Suprapubic skin (tissue), 4 donors: Measurements from ENCODE around the gene GUCA2A. TPM values are rescaled to one million over a fixed set of nuclear protein-coding genes. Genes with fewer than 3 reads are reported as not detected.

Source experiments
- DNase-seq, 2 donors: peaks; one replicate each; pipeline ENCODE4 v3.0.0-alpha.2; 2019; ENCODE audit warnings: low spot score in 2 of 2
- H3K27ac ChIP-seq: fragments of 200-600 bp; sonication (generic); one replicate; pipeline ENCODE4 v1.5.1; 2019
- H3K27me3 ChIP-seq: fragments of 200-600 bp; sonication (generic); one replicate; pipeline ENCODE4 v1.5.1; 2019
- H3K36me3 ChIP-seq: fragments of 200-600 bp; sonication (generic); one replicate; pipeline ENCODE4 v1.5.1; 2019
- H3K4me1 ChIP-seq: fragments of 200-600 bp; sonication (generic); one replicate; pipeline ENCODE4 v1.5.1; 2019
- H3K4me3 ChIP-seq: fragments of 200-600 bp; sonication (generic); one replicate; pipeline ENCODE4 v1.5.1; 2019; ENCODE audit warnings: mild to moderate bottlenecking
- H3K9me3 ChIP-seq: fragments of 200-600 bp; sonication (generic); one replicate; pipeline ENCODE4 v1.5.1; 2019
- EP300 ChIP-seq: sonication (generic); formaldehyde crosslinking; IDR thresholded peaks from one replicate; pipeline ENCODE4 v1.6.1; 2017; ENCODE audit warnings: antibody characterized with exemption
- POLR2A ChIP-seq, 2 donors: fragments of 450-650 bp; IDR thresholded peaks; one replicate each; pipeline ENCODE4 v1.6.1; 2017; ENCODE audit warnings: antibody characterized with exemption in 2 of 2, mild to moderate bottlenecking in 2 of 2, moderate library complexity in 2 of 2
- POLR2AphosphoS5 ChIP-seq, 3 donors: sonication (generic); formaldehyde crosslinking; IDR thresholded peaks; one replicate each; pipeline ENCODE4 v1.6.1; 2017; ENCODE audit warnings: antibody characterized with exemption in 3 of 3
- WGBS: methylation state at CpG from one replicate; pipeline ENCODE4 v1.1.5; 2018; 5-methylcytosine and 5-hydroxymethylcytosine counted together
- total RNA-seq, 4 donors: library from RNA; depleted of rRNA; stranded (reverse); fragments of >200 nt; gene quantifications; one replicate each; pipeline ENCODE4 v1.1.0, GENCODE V29; 2016
- TF ChIP-seq, protein P1 (sequence below), 2 donors: fragments of 200-600 bp in 1 of 2; fragments of 450-650 bp in 1 of 2; sonication (generic) in 1 of 2; IDR thresholded peaks; one replicate each; pipeline ENCODE4 v1.5.1; 2016 to 2019; ENCODE audit warnings: antibody characterized with exemption in 2 of 2, mild to moderate bottlenecking in 1 of 2, moderate library complexity in 1 of 2

GUCA2A gene
- total RNA-seq, 4 donors from 2014 or later = 1.4 TPM; not detected in 3

DNA sequence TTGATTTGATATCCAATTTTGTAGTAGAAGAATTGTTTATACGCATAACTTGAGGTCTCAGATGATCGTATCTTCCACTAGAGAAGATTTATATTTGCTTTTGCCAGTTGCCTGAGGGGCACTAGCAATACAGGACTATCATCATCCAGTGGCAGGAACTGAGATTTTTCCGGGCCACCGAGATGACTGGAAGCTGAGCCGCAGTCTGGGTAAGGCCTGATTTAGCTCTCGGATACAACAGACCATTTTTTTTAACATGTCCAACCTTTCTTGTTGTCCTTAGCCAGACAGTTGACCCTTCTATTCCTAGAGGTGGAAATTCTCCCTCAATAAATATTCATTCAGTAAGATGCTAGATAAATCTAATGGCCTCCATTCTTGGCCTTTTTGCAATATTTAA, 36.8 kb downstream of the GUCA2A start:
- H3K4me3 ChIP-seq = no peak overlapping the region
- DNase-seq = no peak
- no peaks in the 10 kb centered on the region for H3K36me3 ChIP-seq
- no peaks in the 10 kb centered on the region for H3K9me3 ChIP-seq
- no peaks in the 10 kb centered on the region for H3K27me3 ChIP-seq
- no peak overlapping the region for H3K27ac ChIP-seq
- H3K4me1 ChIP-seq = no peaks in the 10 kb centered on the region
- TF ChIP-seq POLR2A (IDR thresholded peaks at IDR 0.05) (no peak), POLR2AphosphoS5 (IDR thresholded peaks at IDR 0.05) (no peak), EP300 (no peak)
- TF ChIP-seq, protein P1, sequence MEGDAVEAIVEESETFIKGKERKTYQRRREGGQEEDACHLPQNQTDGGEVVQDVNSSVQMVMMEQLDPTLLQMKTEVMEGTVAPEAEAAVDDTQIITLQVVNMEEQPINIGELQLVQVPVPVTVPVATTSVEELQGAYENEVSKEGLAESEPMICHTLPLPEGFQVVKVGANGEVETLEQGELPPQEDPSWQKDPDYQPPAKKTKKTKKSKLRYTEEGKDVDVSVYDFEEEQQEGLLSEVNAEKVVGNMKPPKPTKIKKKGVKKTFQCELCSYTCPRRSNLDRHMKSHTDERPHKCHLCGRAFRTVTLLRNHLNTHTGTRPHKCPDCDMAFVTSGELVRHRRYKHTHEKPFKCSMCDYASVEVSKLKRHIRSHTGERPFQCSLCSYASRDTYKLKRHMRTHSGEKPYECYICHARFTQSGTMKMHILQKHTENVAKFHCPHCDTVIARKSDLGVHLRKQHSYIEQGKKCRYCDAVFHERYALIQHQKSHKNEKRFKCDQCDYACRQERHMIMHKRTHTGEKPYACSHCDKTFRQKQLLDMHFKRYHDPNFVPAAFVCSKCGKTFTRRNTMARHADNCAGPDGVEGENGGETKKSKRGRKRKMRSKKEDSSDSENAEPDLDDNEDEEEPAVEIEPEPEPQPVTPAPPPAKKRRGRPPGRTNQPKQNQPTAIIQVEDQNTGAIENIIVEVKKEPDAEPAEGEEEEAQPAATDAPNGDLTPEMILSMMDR (IDR thresholded peaks at IDR 0.05) = no peak
- 75% methylated on average over 6 of the region's 6 CpGs for WGBS

DNA sequence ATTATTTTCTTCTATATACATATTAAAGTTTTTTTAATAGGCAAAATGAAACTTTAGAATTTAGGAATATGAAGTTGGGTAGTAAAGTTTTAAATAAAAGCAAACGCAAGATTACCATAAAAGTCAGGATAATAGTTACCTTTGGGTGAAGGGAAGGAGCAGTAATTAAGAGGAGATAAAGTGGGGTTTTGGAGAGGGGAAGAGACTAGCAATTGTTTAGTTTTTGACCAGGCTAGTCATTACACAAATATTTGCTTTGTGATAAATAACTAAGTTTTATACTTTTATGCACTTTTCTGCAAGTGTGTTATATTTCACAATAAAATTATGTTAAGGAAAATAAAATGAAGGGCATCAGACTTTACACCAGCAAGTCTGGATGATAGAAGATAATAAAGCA, 39.0 kb downstream of the GUCA2A start:
- no peak overlapping the region for H3K4me3 ChIP-seq
- no peaks in the 10 kb centered on the region for H3K27me3 ChIP-seq
- 1% methylated on average over 1 of the region's 1 CpG for WGBS

DNA sequence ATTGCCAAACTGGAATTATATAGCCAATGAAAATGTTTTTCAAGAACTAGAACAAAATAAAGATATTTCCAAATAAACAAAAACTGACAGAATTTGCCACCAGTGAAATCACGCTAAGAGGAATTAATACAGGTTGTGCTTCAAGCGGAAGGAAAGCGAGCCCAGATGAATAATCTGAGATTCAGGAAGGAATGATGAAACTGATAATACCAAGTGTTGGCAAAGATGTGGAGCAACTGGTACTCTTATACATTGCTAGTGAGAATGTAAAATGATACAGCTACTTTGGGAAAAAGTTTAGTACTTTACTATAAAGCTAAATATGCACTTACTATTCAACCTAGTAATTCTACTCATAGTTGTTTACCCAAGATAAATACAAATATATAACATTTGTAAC, 42.1 kb downstream of the GUCA2A start:
- Histone ChIP-seq H3K27me3 (no peaks in the 10 kb centered on the region), H3K9me3 (no peaks in the 10 kb centered on the region), H3K4me1 (no peaks in the 10 kb centered on the region), H3K27ac (no peak overlapping the region), H3K36me3 (no peaks in the 10 kb centered on the region), H3K4me3 (no peak overlapping the region)
- 98% methylated on average over 3 of the region's 3 CpGs for WGBS
- DNase-seq = no peak
- TF ChIP-seq POLR2AphosphoS5 (IDR thresholded peaks at IDR 0.05) = no peak
- TF ChIP-seq EP300 = no peak
- no peak for TF ChIP-seq POLR2A (IDR thresholded peaks at IDR 0.05)
- TF ChIP-seq, protein P1 (IDR thresholded peaks at IDR 0.05) = no peak

More for the DNA sequence above, 39.0 kb downstream of the GUCA2A start:
- no peaks in the 10 kb centered on the region for H3K4me1 ChIP-seq
- no peak for DNase-seq
- no peak for TF ChIP-seq POLR2AphosphoS5 (IDR thresholded peaks at IDR 0.05)
- TF ChIP-seq EP300 = no peak
- no peak for TF ChIP-seq POLR2A (IDR thresholded peaks at IDR 0.05)
- TF ChIP-seq, protein P1 (IDR thresholded peaks at IDR 0.05) = no peak
- H3K9me3 ChIP-seq = no peaks in the 10 kb centered on the region
- no peaks in the 10 kb centered on the region for H3K36me3 ChIP-seq
- H3K27ac ChIP-seq = no peak overlapping the region

DNA sequence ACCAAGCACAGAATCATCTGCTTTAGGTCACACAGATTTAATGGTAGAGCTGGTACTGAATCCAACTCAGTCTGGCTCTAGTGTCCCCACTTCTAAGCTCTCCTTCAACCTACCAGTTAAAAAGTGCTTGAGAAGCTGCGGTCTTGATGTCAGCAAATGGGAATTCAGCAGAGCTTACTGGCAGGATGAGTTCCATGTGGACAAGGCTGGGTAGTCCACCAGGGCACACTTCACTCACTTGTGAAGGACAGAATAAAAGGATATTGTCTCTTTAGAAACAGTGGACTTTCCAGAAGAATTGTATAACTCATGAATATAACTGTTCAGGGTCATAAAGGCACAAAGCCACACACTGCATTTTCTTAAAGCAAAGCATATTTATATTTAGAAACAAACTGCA, 46.4 kb downstream of the GUCA2A start:
- H3K27ac ChIP-seq = no peak overlapping the region
- H3K4me1 ChIP-seq = no peaks in the 10 kb centered on the region
- H3K4me3 ChIP-seq = no peak overlapping the region

DNA sequence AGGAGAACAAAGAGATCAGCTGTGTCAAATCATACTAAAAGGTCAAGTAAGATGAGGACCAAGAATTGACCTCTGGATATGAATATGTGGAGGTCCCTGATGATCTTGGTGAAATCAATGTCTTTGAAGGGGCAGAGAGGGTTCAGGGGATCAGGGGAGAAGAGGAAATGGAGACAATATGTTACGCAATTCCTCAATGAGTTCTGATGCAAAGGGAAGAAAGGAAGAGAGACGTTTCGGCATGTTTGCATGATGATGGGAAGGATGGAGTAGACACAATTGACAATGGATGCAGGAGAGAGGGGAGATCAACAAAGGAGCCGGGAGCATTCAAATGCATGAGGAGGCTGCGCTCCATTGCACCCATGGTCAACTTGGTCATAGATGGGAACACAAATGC, 47.3 kb downstream of the GUCA2A start:
- H3K9me3 ChIP-seq = no peaks in the 10 kb centered on the region
- no peak overlapping the region for H3K4me3 ChIP-seq
- H3K27me3 ChIP-seq = peaks cover 6% of the 10 kb centered on the region
- H3K36me3 ChIP-seq = no peaks in the 10 kb centered on the region
- H3K27ac ChIP-seq = no peak overlapping the region
- DNase-seq = no peak
- H3K4me1 ChIP-seq = no peaks in the 10 kb centered on the region
- TF ChIP-seq POLR2A (IDR thresholded peaks at IDR 0.05) (no peak), EP300 (no peak)
- WGBS = 78% methylated on average over 5 of the region's 5 CpGs

More for the DNA sequence above, 46.4 kb downstream of the GUCA2A start:
- TF ChIP-seq POLR2AphosphoS5 (IDR thresholded peaks at IDR 0.05) (no peak), EP300 (no peak), POLR2A (IDR thresholded peaks at IDR 0.05) (no peak)
- TF ChIP-seq, protein P1 (IDR thresholded peaks at IDR 0.05) = no peak
- H3K36me3 ChIP-seq = no peaks in the 10 kb centered on the region
- WGBS = 100% methylated on average over 1 of the region's 1 CpG
- peaks cover 6% of the 10 kb centered on the region for H3K27me3 ChIP-seq
- DNase-seq = no peak
- no peaks in the 10 kb centered on the region for H3K9me3 ChIP-seq

DNA sequence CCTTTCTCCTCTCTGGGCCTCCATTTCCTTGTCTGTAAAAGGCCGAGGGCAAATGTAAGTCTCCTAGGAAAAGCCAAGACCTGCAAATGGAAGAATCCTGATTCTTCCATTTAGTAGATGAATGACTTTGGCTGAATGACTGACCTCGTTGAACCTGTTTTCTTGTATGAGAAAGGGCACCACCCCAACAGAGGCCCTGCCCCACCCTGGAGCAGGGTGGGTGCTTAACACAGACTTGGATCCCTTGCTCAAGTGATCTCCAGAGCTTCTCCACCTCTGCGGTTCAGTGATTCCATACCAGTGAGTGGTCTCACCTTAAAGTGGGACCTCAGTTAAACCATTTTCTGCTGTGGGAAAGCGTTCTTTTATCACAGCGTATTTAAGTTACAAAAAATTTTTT, 50.3 kb downstream of the GUCA2A start:
- TF ChIP-seq, protein P1 (IDR thresholded peaks at IDR 0.05) = no peak
- H3K36me3 ChIP-seq = no peaks in the 10 kb centered on the region
- 78% methylated on average over 5 of the region's 5 CpGs for WGBS
- H3K9me3 ChIP-seq = no peaks in the 10 kb centered on the region
- H3K27ac ChIP-seq = no peak overlapping the region
- no peak overlapping the region for H3K4me3 ChIP-seq
- no peak for DNase-seq
- peaks cover 6% of the 10 kb centered on the region for H3K27me3 ChIP-seq
- H3K4me1 ChIP-seq = no peaks in the 10 kb centered on the region
